HepG2 (cell line): ENCODE results near the gene ZNF24. TPM values are rescaled to one million over a fixed set of nuclear protein-coding genes. Genes with fewer than 3 reads are reported as not detected.

Source experiments
- ATAC-seq: fragments of 200-7000 bp; cut with Tn5 transposase; 3 replicates; pipeline ENCODE4 v1.9.1; 2020; ENCODE audit warnings: mild to moderate bottlenecking, moderate library complexity
- BruUV-seq: library from RNA; stranded (reverse); fragments of 400-500 nt; replicated peaks from 2 replicates; lab custom pipeline; 2021; lab: Mats Ljungman, UMichigan
- CTCF ChIA-PET: fragments of 300-600 bp; formaldehyde crosslinking; extraction: SDS; loops from one replicate; lab custom pipeline; 2021; ENCODE audit warnings: low total read pairs, inconsistent platforms, low intra/inter-chr PET ratio; lab: Yijun Ruan, JAX
- POLR2A ChIA-PET: fragments of 350-600 bp; sonication (Branson Sonifier 250); formaldehyde crosslinking; loops from one replicate; lab custom pipeline; 2020; ENCODE audit warnings: antibody characterized with exemption, inconsistent platforms; lab: Yijun Ruan, JAX
- DNase-seq: peaks from one replicate; pipeline ENCODE4 v3.0.0-alpha.2; 2015; ENCODE audit warnings: low spot score
- FAIRE-seq: peaks from 3 replicates; lab custom pipeline; 2011; peaks lifted over from hg19 to GRCh38; lab: Jason Lieb, UNC
- H2AFZ ChIP-seq: one replicate; pipeline ENCODE4 v1.6.1; 2011; ENCODE audit warnings: low read length, inconsistent platforms
- H3K27ac ChIP-seq: fragments of 300-600 bp; 3 replicates; pipeline ENCODE4 v1.8.0; 2011; ENCODE audit warnings: mixed run types, mild to moderate bottlenecking, mixed read lengths, low read length, inconsistent platforms; ENCODE audit not compliant: insufficient read depth; ENCODE audit errors: extremely low read length
- H3K27me3 ChIP-seq, 2 experiments: fragments of 200-600 bp in 1 of 2; 2 replicates in 1 of 2; 3 replicates in 1 of 2; pipeline versions ENCODE4 v1.6.0 to v1.8.0; 2011; ENCODE audit warnings: low read length in 2 of 2, mild to moderate bottlenecking in 2 of 2, moderate library complexity in 2 of 2, inconsistent platforms in 1 of 2; ENCODE audit not compliant: insufficient read depth in 2 of 2, control insufficient read depth in 1 of 2
- H3K36me3 ChIP-seq, 2 experiments: fragments of 200-600 bp in 1 of 2; replicated peaks in 1 of 2; 2 replicates in 1 of 2; 3 replicates in 1 of 2; pipeline versions ENCODE4 v1.5.1 to v1.8.0; 2011; ENCODE audit warnings: low read length in 2 of 2, inconsistent platforms in 1 of 2; ENCODE audit not compliant: insufficient read depth in 2 of 2, control insufficient read depth in 1 of 2
- H3K4me1 ChIP-seq: 2 replicates; pipeline ENCODE4 v1.5.1; 2012; ENCODE audit warnings: low read length, inconsistent platforms; ENCODE audit not compliant: insufficient read depth
- H3K4me2 ChIP-seq: 2 replicates; pipeline ENCODE4 v1.6.0; 2011; ENCODE audit warnings: low read depth, low read length, inconsistent platforms
- H3K4me3 ChIP-seq, 3 experiments: fragments of 200-600 bp in 1 of 3; sonication (generic), shearing (Covaris generic) in 1 of 3; replicated peaks in 1 of 3; 2 replicates each; pipeline ENCODE4 v1.5.1; 2011 to 2016; ENCODE audit warnings: low read length in 3 of 3, inconsistent platforms in 2 of 3, low read depth in 2 of 3, mild to moderate bottlenecking in 2 of 3, control low read depth in 1 of 3, mixed read lengths in 1 of 3; ENCODE audit not compliant: insufficient read depth in 1 of 3
- H3K79me2 ChIP-seq: one replicate; pipeline ENCODE4 v1.6.1; 2011; ENCODE audit warnings: low read length, inconsistent platforms; ENCODE audit not compliant: insufficient read depth
- H3K9ac ChIP-seq: 2 replicates; pipeline ENCODE4 v1.6.0; 2011; ENCODE audit warnings: mild to moderate bottlenecking, low read depth, low read length, inconsistent platforms; ENCODE audit not compliant: insufficient read depth
- H3K9me3 ChIP-seq: 2 replicates; pipeline ENCODE4 v1.5.1; 2012; ENCODE audit warnings: mild to moderate bottlenecking, low read length
- H4K20me1 ChIP-seq: 2 replicates; pipeline ENCODE4 v1.6.0; 2011; ENCODE audit warnings: inconsistent platforms, mild to moderate bottlenecking, low read length, moderate library complexity; ENCODE audit not compliant: insufficient read depth
- ETV6 ChIP-seq: sonication (generic); formaldehyde crosslinking; conservative IDR thresholded peaks from 2 replicates; pipeline ENCODE4 v1.4.0; 2020; ENCODE audit warnings: missing genetic modification reagents
- PAF1 ChIP-seq: IDR thresholded peaks from 2 replicates; pipeline ENCODE4 v1.6.1; 2016; ENCODE audit warnings: missing genetic modification reagents, missing compliant biosample characterization
- POLR2AphosphoS2 ChIP-seq: IDR thresholded peaks from 2 replicates; pipeline ENCODE4 v1.6.1; 2011; ENCODE audit warnings: low read depth, low read length, improper control_type of control experiment
- POLR2G ChIP-seq: fragments of 200-400 bp; formaldehyde crosslinking; IDR thresholded peaks from 2 replicates; pipeline ENCODE4 v1.6.1; 2018; ENCODE audit warnings: mild to moderate bottlenecking, low read depth, low read length, moderate library complexity
- RBM22 ChIP-seq: fragments of 200-400 bp; formaldehyde crosslinking; optimal IDR thresholded peaks from 2 replicates; pipeline ENCODE3; 2017; ENCODE audit warnings: mild to moderate bottlenecking, low read length, moderate library complexity
- ZFP36L1 ChIP-seq: sonication (generic); formaldehyde crosslinking; IDR thresholded peaks from 2 replicates; pipeline ENCODE4 v1.8.0; 2022; ENCODE audit warnings: mild to moderate bottlenecking, missing genetic modification reagents, moderate library complexity
- ZNF510 ChIP-seq: sonication (generic); formaldehyde crosslinking; IDR thresholded peaks from 2 replicates; pipeline ENCODE4 v1.4.0; 2020; ENCODE audit warnings: low read depth, mild to moderate bottlenecking, missing genetic modification reagents
- ZNF574 ChIP-seq: sonication (generic); formaldehyde crosslinking; IDR thresholded peaks from 2 replicates; pipeline ENCODE4 v1.4.0; 2020; ENCODE audit warnings: missing genetic modification reagents
- WGBS: methylation state at CpG from one replicate; pipeline ENCODE4 v1.1.6; 2017; ENCODE audit warnings: low lambda C conversion rate; 5-methylcytosine and 5-hydroxymethylcytosine counted together
- in situ Hi-C: cut with HindIII; loops from 2 replicates; pipeline ENCODE4 v1.10.0; 2017; ENCODE audit warnings: low pct_unique_long_range_greater_than_20kb; ENCODE audit not compliant: extremely low pct_ligation_motif_present
- intact Hi-C: fragments of 100-400 bp; cut with micrococcal nuclease; formaldehyde crosslinking; loops from one replicate; pipeline ENCODE4 v1.10.0; 2022; ENCODE audit not compliant: unreplicated experiment
- polyA plus RNA-seq, 8 experiments: library from polyadenylated mRNA; depleted of rRNA in 3 of 8; stranded (reverse) in 7 of 8; unstranded in 1 of 8; fragments of >200 nt; fragmentation: Illumina TruSeq in 4 of 8; extraction: Trizol in 4 of 8; gene quantifications; 2 replicates each; pipeline versions ENCODE4 v1.2.1 to v1.2.3, GENCODE V29; 2011 to 2016; ENCODE audit warnings: low read depth in 4 of 8, missing spikeins in 1 of 8, mixed read lengths in 1 of 8; ENCODE audit not compliant: insufficient read depth in 1 of 8
- total RNA-seq, 5 experiments: library from RNA; depleted of rRNA; stranded (reverse); fragments of >200 nt; fragmentation: Illumina TruSeq; extraction: Trizol; gene quantifications; 2 replicates each; pipeline ENCODE4 v1.2.3, GENCODE V29; 2016; ENCODE audit warnings: low read depth in 1 of 5

The ZNF24 gene
- total and polyA plus RNA-seq, 2 of the 13 experiments (the other 11 are each of a cell fraction or from before 2014, with no cell fraction given), result 19.5 to 41.1 TPM

- no peak overlapping the region for H3K4me3 ChIP-seq
- in situ Hi-C loops (no loop called here), intact Hi-C loops (no loop called here)
- H3K27me3 ChIP-seq, result no peaks in the 10 kb centered on the region
- H3K9ac ChIP-seq, result no peak overlapping the region
- peaks cover 4% of the 10 kb centered on the region for H3K79me2 ChIP-seq
- ChIA-PET CTCF (no interaction called here), POLR2A (interaction anchor here (0.5 kb wide), 1 partner anchor 72 kb away, joined by 3 read pairs; no protein-coding TSS in a partner anchor)
- H3K4me2 ChIP-seq, result no peak overlapping the region
- H3K4me1 ChIP-seq, result no peaks in the 10 kb centered on the region
- no peaks in the 10 kb centered on the region for H4K20me1 ChIP-seq
- H3K36me3 ChIP-seq, result peaks cover 9 to 33% of the 10 kb centered on the region in 2 experiments
- DNase-seq (no peak), ATAC-seq (peak; percentile 49; the same call in 1 of the 3 replicates), FAIRE-seq (no peak)
- BruUV-seq, result no TSS peak
- no peaks in the 10 kb centered on the region for H3K9me3 ChIP-seq
- TF ChIP-seq ZFP36L1 (CRISPR knock-in tag) (no peak), POLR2G (peak; percentile 61), ETV6 (CRISPR knock-in tag) (no peak), ZNF510 (CRISPR knock-in tag) (no peak), POLR2AphosphoS2 (peak; percentile 58; the same call in 1 of the 2 replicates), ZNF574 (CRISPR knock-in tag) (no peak), PAF1 (CRISPR knock-in tag) (peak; percentile 10; the same call in 1 of the 2 replicates), RBM22 (peak; percentile 89)
- TF ChIP-seq, all 625 proteins: peak for 4
- WGBS, result 98% methylated on average over 4 of the region's 4 CpGs
- H3K27ac ChIP-seq, result no peak overlapping the region
- H2AFZ ChIP-seq, result no peak overlapping the region
Observed at GRCh38 chr18:35331367-35332087, 12.7 kb downstream of the ZNF24 start.
